ENCODE results near the gene GULP1. TPM values are rescaled to one million over a fixed set of nuclear protein-coding genes. Genes with fewer than 3 reads are reported as not detected.

GULP1 gene
- total RNA-seq, 1 experiment from 2014 or later, result 76.0 TPM

DNA sequence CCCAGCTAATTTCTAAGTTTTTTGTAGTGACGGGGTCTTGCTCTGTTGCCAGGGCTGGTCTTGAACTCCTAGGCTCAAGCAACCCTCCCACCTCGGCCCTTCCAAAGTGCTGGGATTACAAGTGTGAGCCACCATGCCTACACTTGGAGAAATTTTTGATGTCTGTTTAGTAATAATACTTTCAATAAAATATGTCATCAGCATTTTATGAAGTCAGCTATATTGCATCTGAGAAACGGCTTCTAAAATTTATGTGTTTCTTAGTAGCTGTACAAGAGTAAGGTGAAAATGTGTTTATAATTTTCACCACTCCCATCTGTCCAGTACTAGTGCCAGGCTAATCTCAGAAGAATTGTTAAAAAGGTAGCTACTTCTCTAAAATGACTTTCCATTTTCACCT is 46.8 kb downstream of the GULP1 start:
- Histone ChIP-seq H3K4me3 (replicated peaks in 1 of 2; ENCODE audit: low read depth in 1 of 2, low read length in 2 of 2) (no peak overlapping the region), H3K9me3 (ENCODE audit: control insufficient read depth in 1 of 2, insufficient read depth in 1 of 2, low read depth in 1 of 2, low read length in 2 of 2) (no peaks in the 10 kb centered on the region), H3K9me2 (ENCODE audit: insufficient read depth) (no peaks in the 10 kb centered on the region), H3K4me2 (ENCODE audit: low read length) (no peak overlapping the region), H3K4me1 (ENCODE audit: control insufficient read depth in 1 of 2, insufficient read depth in 2 of 2, low read length in 2 of 2) (peaks cover 0 to 4% of the 10 kb centered on the region in 2 experiments; a peak in 1 of 4 replicates), H3K27ac (ENCODE audit: low read depth, low read length) (no peak overlapping the region), H3K27me3 (ENCODE audit: insufficient read depth, low read length) (no peaks in the 10 kb centered on the region), H2AFZ (ENCODE audit: low read depth, low read length, poor library complexity, severe bottlenecking) (no peak overlapping the region), H4K20me1 (ENCODE audit: insufficient read depth) (no peaks in the 10 kb centered on the region), H3K9ac (ENCODE audit: low read length) (no peak overlapping the region), H3K79me2 (ENCODE audit: insufficient read depth, low read length) (peaks cover 75% of the 10 kb centered on the region), H3K36me3 (ENCODE audit: control insufficient read depth in 1 of 2, insufficient read depth in 2 of 2, low read length in 2 of 2) (no peaks in the 10 kb centered on the region)
- POLR2A ChIA-PET, result no interaction called here
- CTCF ChIA-PET, result no interaction called here
- RAD21 ChIA-PET (ENCODE audit: low non-redundant PET in 1 of 2, low total read pairs in 2 of 2, uncharacterized antibody in 2 of 2, unreplicated experiment in 2 of 2), result no interaction called here
- intact Hi-C loops (cut with micrococcal nuclease), result no loop called here
- DNase-seq (ENCODE audit: low read depth, low spot score), result no peak
- ATAC-seq, result no peak
- TF ChIP-seq ELF1 (IDR thresholded peaks at IDR 0.05; ENCODE audit: borderline replicate concordance, low read depth), result no peak
- no peak for TF ChIP-seq EGR1 (IDR thresholded peaks at IDR 0.05; ENCODE audit: low read depth)
- TF ChIP-seq JUND (IDR thresholded peaks at IDR 0.05), result no peak
- TF ChIP-seq, protein P1, sequence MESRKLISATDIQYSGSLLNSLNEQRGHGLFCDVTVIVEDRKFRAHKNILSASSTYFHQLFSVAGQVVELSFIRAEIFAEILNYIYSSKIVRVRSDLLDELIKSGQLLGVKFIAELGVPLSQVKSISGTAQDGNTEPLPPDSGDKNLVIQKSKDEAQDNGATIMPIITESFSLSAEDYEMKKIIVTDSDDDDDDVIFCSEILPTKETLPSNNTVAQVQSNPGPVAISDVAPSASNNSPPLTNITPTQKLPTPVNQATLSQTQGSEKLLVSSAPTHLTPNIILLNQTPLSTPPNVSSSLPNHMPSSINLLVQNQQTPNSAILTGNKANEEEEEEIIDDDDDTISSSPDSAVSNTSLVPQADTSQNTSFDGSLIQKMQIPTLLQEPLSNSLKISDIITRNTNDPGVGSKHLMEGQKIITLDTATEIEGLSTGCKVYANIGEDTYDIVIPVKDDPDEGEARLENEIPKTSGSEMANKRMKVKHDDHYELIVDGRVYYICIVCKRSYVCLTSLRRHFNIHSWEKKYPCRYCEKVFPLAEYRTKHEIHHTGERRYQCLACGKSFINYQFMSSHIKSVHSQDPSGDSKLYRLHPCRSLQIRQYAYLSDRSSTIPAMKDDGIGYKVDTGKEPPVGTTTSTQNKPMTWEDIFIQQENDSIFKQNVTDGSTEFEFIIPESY (IDR thresholded peaks at IDR 0.05; ENCODE audit: extremely low read depth, insufficient replicate concordance, low read length), result no peak
- TF ChIP-seq SP1 (IDR thresholded peaks at IDR 0.05; ENCODE audit: low read depth), result no peak
- TF ChIP-seq EZH2 (IDR thresholded peaks at IDR 0.05), result no peak
- no peak for TF ChIP-seq RAD21 (IDR thresholded peaks at IDR 0.05; ENCODE audit: low read depth)
- TF ChIP-seq ZNF274 (IDR thresholded peaks at IDR 0.05; ENCODE audit: low read depth, low read length), result no peak
- BruUV-seq (replicated peaks), result no TSS peak

DNA sequence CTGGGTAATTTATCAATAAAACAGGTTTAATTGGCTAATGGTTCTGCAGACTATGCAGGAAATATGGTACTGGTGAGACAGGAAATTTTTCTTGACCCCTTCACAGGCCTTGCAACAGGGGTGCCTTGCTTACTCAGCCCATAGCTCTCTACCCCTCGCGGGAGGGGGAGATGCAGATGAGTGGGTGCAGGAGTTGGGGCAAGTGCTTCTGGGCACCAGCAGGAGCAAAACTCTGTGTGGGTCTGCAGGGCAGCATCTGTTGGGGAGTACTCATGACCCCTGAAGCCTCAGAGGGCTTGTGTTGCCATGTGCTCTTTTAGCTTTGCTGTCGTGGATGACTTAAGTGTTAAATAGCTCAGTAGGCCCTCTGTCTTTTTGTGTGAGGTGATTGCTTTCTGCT is 48.6 kb downstream of the GULP1 start:
- no peak overlapping the region for H3K27ac ChIP-seq (ENCODE audit: low read depth, low read length)
- H3K9ac ChIP-seq (ENCODE audit: low read length), result no peak overlapping the region
- H3K27me3 ChIP-seq (ENCODE audit: insufficient read depth, low read length), result no peaks in the 10 kb centered on the region
- DNase-seq (ENCODE audit: low read depth, low spot score) (no peak), ATAC-seq (no peak)
- no peak overlapping the region for H2AFZ ChIP-seq (ENCODE audit: low read depth, low read length, poor library complexity, severe bottlenecking)
- no peaks in the 10 kb centered on the region for H3K9me3 ChIP-seq (ENCODE audit: control insufficient read depth in 1 of 2, insufficient read depth in 1 of 2, low read depth in 1 of 2, low read length in 2 of 2)
- no peaks in the 10 kb centered on the region for H4K20me1 ChIP-seq (ENCODE audit: insufficient read depth)
- ChIA-PET RAD21 (ENCODE audit: low non-redundant PET in 1 of 2, low total read pairs in 2 of 2, uncharacterized antibody in 2 of 2, unreplicated experiment in 2 of 2) (no interaction called here), POLR2A (no interaction called here), CTCF (no interaction called here)
- BruUV-seq (replicated peaks), result no TSS peak
- H3K9me2 ChIP-seq (ENCODE audit: insufficient read depth), result no peaks in the 10 kb centered on the region
- H3K36me3 ChIP-seq (ENCODE audit: control insufficient read depth in 1 of 2, insufficient read depth in 2 of 2, low read length in 2 of 2), result no peaks in the 10 kb centered on the region
- no peak overlapping the region for H3K4me3 ChIP-seq (replicated peaks in 1 of 2; ENCODE audit: low read depth in 1 of 2, low read length in 2 of 2)
- intact Hi-C loops (cut with micrococcal nuclease), result no loop called here
- peaks cover 73% of the 10 kb centered on the region for H3K79me2 ChIP-seq (ENCODE audit: insufficient read depth, low read length)
- H3K4me1 ChIP-seq (ENCODE audit: control insufficient read depth in 1 of 2, insufficient read depth in 2 of 2, low read length in 2 of 2), result peaks cover 0 to 2% of the 10 kb centered on the region in 2 experiments; a peak in 2 of 4 replicates
- H3K4me2 ChIP-seq (ENCODE audit: low read length), result no peak overlapping the region
- TF ChIP-seq ELF1 (IDR thresholded peaks at IDR 0.05; ENCODE audit: borderline replicate concordance, low read depth) (no peak), EGR1 (IDR thresholded peaks at IDR 0.05; ENCODE audit: low read depth) (no peak), SP1 (IDR thresholded peaks at IDR 0.05; ENCODE audit: low read depth) (no peak), FOSL1 (IDR thresholded peaks at IDR 0.05; ENCODE audit: low read depth) (no peak), CEBPB (IDR thresholded peaks at IDR 0.05; ENCODE audit: low read depth) (no peak), RAD21 (IDR thresholded peaks at IDR 0.05; ENCODE audit: low read depth) (no peak), YY1 (IDR thresholded peaks at IDR 0.05; ENCODE audit: extremely low read depth, insufficient replicate concordance, low read depth, low read length) (no peak), SRF (IDR thresholded peaks at IDR 0.05; ENCODE audit: low read depth) (no peak), ZFX (IDR thresholded peaks at IDR 0.05) (no peak), TCF7L2 (IDR thresholded peaks at IDR 0.05; ENCODE audit: borderline replicate concordance, extremely low read depth, insufficient read depth, insufficient read length) (no peak)
- TF ChIP-seq, protein P2, sequence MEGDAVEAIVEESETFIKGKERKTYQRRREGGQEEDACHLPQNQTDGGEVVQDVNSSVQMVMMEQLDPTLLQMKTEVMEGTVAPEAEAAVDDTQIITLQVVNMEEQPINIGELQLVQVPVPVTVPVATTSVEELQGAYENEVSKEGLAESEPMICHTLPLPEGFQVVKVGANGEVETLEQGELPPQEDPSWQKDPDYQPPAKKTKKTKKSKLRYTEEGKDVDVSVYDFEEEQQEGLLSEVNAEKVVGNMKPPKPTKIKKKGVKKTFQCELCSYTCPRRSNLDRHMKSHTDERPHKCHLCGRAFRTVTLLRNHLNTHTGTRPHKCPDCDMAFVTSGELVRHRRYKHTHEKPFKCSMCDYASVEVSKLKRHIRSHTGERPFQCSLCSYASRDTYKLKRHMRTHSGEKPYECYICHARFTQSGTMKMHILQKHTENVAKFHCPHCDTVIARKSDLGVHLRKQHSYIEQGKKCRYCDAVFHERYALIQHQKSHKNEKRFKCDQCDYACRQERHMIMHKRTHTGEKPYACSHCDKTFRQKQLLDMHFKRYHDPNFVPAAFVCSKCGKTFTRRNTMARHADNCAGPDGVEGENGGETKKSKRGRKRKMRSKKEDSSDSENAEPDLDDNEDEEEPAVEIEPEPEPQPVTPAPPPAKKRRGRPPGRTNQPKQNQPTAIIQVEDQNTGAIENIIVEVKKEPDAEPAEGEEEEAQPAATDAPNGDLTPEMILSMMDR (IDR thresholded peaks at IDR 0.05 in 2 of 3, conservative IDR thresholded peaks at IDR 0.05 in 1 of 3; ENCODE audit: borderline replicate concordance in 1 of 3, insufficient read depth in 1 of 3, low read depth in 2 of 3, low read length in 2 of 3), result no peak
- TF ChIP-seq, protein P3, sequence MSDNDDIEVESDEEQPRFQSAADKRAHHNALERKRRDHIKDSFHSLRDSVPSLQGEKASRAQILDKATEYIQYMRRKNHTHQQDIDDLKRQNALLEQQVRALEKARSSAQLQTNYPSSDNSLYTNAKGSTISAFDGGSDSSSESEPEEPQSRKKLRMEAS (IDR thresholded peaks at IDR 0.05), result no peak
- TF ChIP-seq, protein P4, sequence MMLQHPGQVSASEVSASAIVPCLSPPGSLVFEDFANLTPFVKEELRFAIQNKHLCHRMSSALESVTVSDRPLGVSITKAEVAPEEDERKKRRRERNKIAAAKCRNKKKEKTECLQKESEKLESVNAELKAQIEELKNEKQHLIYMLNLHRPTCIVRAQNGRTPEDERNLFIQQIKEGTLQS (IDR thresholded peaks at IDR 0.05), result no peak
